GM19193 (cell line): Measurements from ENCODE around the gene ZFP62.
A peak's percentile ranks its signal among the peaks of the same experiment; 100 is the strongest.

Source experiments
- POLR2A ChIP-seq: IDR thresholded peaks from 4 replicates; pipeline ENCODE4 v1.6.1; 2011; ENCODE audit not compliant: insufficient read depth, insufficient read length; ENCODE audit errors: extremely low read depth

The ZFP62 gene

DNA sequence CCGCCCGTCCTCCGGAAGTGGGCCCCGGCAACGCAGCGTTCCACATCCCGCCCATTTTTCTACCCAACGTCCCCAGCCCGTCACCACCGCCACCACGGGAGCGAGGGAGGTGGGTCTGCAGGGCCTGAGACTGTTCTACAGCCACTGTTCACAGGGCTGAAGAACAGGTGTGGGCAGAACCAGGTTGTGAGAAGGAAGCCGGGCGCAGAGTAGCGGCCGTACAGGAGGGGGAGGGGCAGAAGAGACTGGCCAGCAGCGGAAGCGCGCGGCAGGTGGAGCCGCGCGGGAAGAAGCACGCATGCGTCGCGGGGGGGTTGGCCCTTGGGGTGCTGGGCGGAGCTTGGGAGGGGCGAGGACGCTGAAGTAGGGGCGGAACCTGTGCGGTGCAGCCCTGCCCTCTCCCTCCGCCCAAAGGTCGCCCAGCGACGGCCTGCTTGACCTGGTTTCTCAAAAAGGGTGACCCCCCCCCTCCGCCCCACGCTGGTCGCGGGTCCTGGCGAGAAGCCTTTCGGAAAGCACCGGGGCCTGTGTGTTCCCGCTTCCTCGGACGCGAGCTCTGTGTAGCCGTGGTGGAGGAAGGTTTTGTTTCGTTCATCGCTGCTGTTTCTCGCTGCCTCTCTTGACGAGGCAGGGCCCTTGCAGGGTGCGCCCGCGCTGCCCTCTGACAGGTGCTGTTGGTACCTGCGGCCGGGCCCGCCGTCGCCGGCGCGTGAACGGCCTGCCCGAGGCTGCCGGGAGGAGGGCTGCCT is 50.7 kb downstream of the ZFP62 start:
- peak; percentile 93 for TF ChIP-seq POLR2A

DNA sequence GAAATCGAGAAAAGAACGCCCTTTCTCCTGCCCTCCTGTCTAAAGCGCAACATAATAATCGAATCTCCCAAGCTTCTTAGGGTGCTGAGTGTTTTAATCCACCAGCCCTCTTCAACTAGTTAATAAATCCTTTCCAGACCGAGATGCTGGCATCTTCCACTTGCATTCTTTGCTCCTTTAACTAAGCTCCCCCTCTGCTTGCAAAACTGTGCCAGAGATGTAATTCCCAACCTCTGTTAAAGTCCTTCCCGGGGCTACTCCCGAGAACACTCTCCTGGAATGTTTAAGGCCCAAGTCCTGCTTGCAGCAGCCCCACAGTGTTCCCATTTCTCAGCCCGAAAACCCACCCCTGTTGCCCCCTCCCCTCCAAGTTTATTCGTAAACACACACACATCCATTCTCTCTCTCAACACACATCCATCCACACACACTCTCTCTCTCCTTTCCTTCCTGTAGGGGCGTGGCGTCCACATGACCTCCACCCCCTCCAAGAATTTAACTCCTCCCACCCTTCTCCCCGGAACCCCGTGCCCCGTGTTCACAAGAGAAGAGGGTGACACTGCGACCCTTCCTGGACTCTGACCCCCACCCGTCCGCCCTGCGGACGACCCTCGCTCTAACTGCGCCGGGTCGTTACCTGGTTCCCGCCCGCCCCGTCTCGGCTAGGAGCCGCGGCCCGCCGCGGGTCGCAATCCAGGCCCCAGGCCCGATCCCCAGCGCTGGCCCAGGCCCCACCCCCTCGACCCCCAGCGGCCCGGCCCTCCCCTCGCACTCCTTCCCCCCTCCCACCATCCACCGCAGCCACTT is 51.5 kb downstream of the ZFP62 start:
- TF ChIP-seq POLR2A: peak; percentile 54

DNA sequence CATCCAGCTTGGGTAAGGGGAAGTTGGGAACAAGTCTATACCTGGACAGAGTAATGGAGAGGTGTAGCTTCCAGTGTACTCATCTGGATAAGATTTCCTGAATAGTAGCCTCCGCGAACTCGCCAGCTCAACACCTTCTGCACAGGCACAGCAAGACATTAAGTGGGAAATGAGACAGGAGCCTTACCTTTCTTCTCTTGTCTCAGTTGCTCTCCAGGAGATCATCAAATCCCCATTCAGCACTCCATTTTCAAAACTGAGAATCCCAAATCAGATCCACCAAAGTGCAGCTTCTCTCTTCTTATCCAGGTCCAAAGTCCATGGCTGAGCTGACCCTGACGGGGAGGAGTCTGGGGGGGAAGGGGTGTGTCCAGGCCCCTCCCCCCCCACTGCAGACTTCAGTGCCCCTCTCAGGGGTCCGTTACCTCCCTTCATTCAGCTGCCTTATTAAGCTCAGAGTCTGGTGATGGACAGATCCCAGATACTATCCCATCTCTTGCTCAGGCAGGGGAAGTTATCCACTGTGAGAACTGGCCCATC is 52.5 kb downstream of the ZFP62 start:
- no peak for TF ChIP-seq POLR2A

DNA sequence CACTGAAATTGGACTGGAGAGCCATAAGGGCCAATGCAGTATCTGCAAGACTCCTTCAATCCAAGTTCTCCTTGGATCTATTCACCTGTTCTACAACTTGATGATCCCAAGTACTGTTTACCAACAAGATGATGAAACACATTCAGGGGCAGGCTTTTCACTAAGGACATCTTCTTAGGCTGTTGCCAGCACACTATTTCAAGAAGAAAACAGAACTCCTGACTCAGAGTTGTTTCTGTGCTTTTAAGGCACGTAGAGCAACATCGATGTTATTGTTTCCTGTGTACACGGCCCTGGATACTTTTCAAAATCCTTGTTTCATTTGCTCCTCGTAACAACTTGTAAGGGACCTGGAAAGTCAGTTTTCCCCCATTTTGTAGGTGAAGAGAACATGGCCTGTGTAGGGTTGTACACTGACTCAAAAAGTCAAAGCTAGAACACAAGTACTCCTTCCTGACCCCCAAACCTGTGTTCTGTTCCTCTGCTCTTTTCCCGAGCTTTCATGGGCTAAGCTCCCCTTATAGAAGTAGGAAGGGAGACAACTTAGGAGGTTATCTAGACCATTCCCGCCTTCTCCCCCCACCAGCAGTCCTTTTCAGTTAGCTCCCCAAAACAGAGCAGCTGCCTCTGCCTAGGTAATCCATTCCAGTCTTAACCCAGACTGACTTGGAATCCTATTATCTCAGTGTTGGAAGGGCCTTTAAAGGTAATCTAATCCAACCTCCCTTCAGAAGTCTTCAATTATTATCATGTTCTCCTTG is 53.2 kb downstream of the ZFP62 start:
- no peak for TF ChIP-seq POLR2A

DNA sequence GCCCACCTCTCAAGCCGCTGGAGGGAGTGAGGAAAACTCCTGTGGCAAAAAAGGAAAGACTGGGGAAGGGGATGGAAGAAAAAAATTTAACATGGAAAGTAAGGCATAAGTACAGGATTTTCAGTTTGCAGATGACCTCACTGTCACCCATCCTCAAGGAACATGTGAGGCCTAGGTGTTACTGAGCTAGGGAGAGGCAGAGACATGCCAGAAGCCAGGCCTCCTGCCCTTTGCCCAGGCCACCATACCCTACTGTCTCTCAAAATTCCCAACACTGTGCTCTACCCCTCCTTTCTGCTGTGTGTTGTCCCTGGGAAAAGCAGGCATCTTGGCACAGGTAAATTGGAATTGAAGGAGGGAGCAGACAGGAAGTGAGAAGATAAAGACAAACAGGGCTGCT is 54.0 kb downstream of the ZFP62 start:
- TF ChIP-seq POLR2A: no peak

DNA sequence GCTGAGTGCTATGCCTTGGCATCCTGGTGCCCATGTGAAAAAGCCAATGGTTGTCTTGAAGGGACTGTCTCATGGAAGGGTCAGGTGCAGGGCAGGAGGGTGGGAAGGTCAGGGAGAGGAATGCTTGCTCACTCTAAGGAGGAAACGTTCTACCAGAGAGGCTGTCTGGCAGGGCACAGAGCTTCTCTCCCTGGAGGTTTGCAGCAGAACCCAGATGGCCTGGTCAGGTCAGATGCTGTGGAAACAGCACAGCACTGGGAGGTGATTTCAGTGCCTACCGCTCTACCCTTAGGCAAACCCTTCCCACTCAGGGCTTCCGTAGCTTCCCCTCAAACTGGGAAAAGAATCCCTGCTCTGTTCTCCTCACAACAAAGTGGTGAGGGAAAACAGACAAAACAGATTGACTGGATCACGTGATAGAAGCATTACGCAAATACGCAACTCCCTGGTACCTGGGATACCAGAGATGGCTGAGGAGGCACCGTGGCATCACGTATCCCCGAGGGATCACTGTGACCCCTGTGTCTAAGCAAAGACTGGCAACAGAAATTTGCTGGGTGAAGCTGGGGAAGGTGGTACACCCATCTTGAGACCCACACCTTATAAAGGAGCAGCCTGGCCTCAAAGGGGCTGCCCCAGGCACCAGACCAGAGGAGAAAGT is 54.6 kb downstream of the ZFP62 start:
- TF ChIP-seq POLR2A: no peak

DNA sequence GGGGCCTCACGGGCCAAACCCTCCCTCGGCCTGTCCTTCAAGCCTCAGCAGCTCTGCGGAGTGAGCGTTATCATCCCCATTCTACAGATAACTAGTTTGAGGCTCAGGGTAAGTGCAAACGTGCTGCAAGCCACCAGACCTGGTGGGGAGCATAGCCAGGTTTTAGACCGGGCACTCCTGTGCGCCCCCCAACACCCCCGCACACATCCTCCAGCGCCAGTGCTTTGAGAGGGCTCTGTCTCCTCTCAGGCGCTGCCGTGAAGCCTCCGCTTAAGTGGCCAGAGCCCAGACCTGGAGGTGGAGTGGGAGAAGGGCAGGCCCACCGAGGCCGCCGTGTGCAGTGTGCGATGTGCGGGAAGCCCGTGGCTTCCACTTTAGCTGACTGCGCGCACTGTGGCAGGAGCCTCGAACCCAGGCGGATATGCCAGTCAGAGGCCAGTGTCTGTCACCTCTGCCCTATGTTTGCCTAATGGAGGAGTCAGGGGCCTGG is 56.9 kb downstream of the ZFP62 start:
- no peak for TF ChIP-seq POLR2A

- peak; percentile 69 for TF ChIP-seq POLR2A
Observed at GRCh38 chr5:180803181-180804128, 57.6 kb downstream of the ZFP62 start.

GRCh38 chr5:180802325-180803180 is 58.5 kb downstream of the ZFP62 start, which contains the start of gene MGAT1:
MGAT1 (minus strand) TSS chr5:180802806; CDS start chr5:180792971, 9,835 bp downstream.
- TF ChIP-seq POLR2A: peak; percentile 79

- TF ChIP-seq POLR2A: no peak
Observed at GRCh38 chr5:180801596-180802324, 59.3 kb downstream of the ZFP62 start.

DNA sequence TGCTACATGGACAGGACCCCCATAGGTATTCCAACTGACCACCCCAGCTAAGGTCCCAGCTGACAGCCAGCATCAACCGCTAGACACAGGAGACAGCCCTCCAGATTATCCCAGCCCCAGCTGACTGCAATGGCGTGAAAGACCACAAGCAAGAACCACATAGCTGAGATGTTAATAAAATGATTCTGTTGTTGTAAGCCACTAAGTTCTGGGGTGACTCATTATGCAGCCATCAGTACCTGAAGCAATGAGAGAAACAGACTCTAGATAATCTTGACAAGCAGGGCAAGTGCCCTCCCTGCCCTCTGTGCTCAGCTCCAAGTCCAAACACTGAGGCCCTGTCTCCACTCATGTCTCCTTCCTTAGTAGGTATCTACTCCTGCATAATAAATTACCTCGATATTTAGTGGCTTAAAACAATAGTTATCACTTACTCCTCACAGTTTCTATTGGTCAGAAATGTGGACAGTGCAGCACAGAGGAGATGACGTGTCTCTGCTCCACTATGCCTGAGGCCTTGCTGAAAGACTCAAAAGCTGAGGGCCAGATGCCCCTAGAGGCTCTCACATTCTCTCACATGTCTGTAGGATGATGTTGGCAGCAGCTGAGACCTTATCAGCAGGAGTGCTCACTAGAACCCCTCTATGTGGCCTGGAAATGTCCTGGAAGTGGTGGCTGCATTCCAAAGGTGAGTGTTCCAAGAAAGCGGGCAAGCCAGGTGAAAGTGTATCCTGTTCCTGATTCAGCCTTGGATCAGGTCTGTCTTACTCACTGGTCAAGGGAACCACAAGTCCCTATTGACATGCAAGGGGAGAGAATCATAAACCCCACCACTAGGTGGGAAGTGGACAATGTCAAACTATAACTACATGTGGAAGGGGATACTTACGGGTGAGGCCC is 60.9 kb downstream of the ZFP62 start:
- no peak for TF ChIP-seq POLR2A
